Adrenal gland (tissue), 12 donors: Measurements from ENCODE around the gene SSBP3. TPM values are rescaled to one million over a fixed set of nuclear protein-coding genes. Genes with fewer than 3 reads are reported as not detected.
A peak's percentile ranks its signal among the peaks of the same experiment; 100 is the strongest.

Experiments used
- DNase-seq, 7 donors: peaks; one replicate each; pipeline ENCODE4 v3.0.0-alpha.2; 2019 to 2020
- H3K27ac ChIP-seq, 5 donors: fragments of 200-600 bp; sonication (generic) in 4 of 5; 1 replicate in 3 of 5; 2 replicates in 2 of 5; pipeline versions ENCODE4 v1.5.1 to v1.8.0; 2016 to 2020; ENCODE audit warnings: mild to moderate bottlenecking in 1 of 5
- H3K27me3 ChIP-seq: fragments of 200-600 bp; 2 replicates; pipeline ENCODE4 v1.8.0; 2021
- H3K36me3 ChIP-seq, 2 donors: fragments of 200-600 bp; replicated peaks in 1 of 2; 1 replicate in 1 of 2; 2 replicates in 1 of 2; pipeline versions ENCODE4 v1.5.1 to v1.8.0; 2018 to 2022
- H3K4me1 ChIP-seq, 2 donors: fragments of 200-600 bp; replicated peaks in 1 of 2; 1 replicate in 1 of 2; 2 replicates in 1 of 2; pipeline versions ENCODE4 v1.5.1 to v1.8.0; 2018 to 2021
- H3K4me3 ChIP-seq, 4 donors: fragments of 200-600 bp; sonication (generic) in 3 of 4; one replicate each; pipeline ENCODE4 v1.5.1; 2016 to 2018
- H3K9me3 ChIP-seq, 3 donors: fragments of 200-600 bp; sonication (generic) in 1 of 3; replicated peaks in 1 of 3; 1 replicate in 2 of 3; 2 replicates in 1 of 3; pipeline versions ENCODE4 v1.5.1 to v1.8.0; 2016 to 2021
- CTCF ChIP-seq, 6 experiments: fragments of 450-650 bp in 4 of 6; fragments of 200-600 bp in 2 of 6; sonication (generic) in 1 of 6; IDR thresholded peaks; 1 replicate in 5 of 6; 2 replicates in 1 of 6; pipeline versions ENCODE4 v1.5.1 to v1.8.0; 2016 to 2021; ENCODE audit warnings: antibody characterized with exemption in 6 of 6, mild to moderate bottlenecking in 2 of 6, moderate library complexity in 1 of 6
- POLR2A ChIP-seq, 2 donors: fragments of 450-650 bp; IDR thresholded peaks; one replicate each; pipeline ENCODE4 v1.6.1; 2017; ENCODE audit warnings: antibody characterized with exemption in 2 of 2, mild to moderate bottlenecking in 2 of 2, moderate library complexity in 1 of 2
- WGBS, 4 donors: extraction: QIAGEN DNeasy Blood & Tissue Kit in 2 of 4; methylation state at CpG; one replicate each; pipeline versions ENCODE4 v1.1.5 to v1.1.7; 2013 to 2017; 5-methylcytosine and 5-hydroxymethylcytosine counted together
- intact Hi-C, 2 donors: fragments of 100-400 bp; cut with DNase I; formaldehyde crosslinking; loops; one replicate each; pipeline versions ENCODE4 v1.14.1 to v1.15.0; 2022 to 2023
- polyA plus RNA-seq, 3 donors: library from polyadenylated mRNA; stranded (reverse); fragments of 200-250 nt in 2 of 3; fragments of 350-450 nt in 1 of 3; fragmentation: Illumina TruSeq in 1 of 3; extraction: RNeasy Lipid Tissue Mini Kit (QIAGEN cat#74804) in 1 of 3; gene quantifications; one replicate each; pipeline ENCODE4 v1.2.3, GENCODE V29; 2013 to 2014
- total RNA-seq, 9 donors: library from RNA; depleted of rRNA in 4 of 9; stranded (reverse); fragments of >200 nt in 4 of 9; fragments of 120-200 nt in 1 of 9; fragmentation: NEBNext Ultra II Directional in 1 of 9; extraction: Animal tissue kit (Norgen Biotek cat#: 25700) in 1 of 9; gene quantifications; one replicate each; pipeline versions ENCODE4 v1.1.0 to v1.2.4, GENCODE V29; 2013 to 2023
- donor health status: healthy with polysubstance abuse.
- donor health status: Bipolar disorder and iron deficiency.
- donor health status: DM: yes; HTN: yes; CAD: no.
- donor health status: DM: no; HTN: no; CAD: no.
- donor health status: DM: no; HTN: no; CAD: no.
- donor health status: DM: yes; HTN: yes; CAD: no.

The SSBP3 gene
- total and polyA plus RNA-seq, 12 donors: 15.3 to 150 (median 66.0) TPM

GRCh38 chr1:54289712-54290233 is 116.4 kb downstream of the SSBP3 start:
- 80 to 91% (median 87%) methylated on average over 4 to 6 of the region's 6 CpGs for WGBS, 4 donors
- no peaks in the 10 kb centered on the region for H3K27me3 ChIP-seq
- TF ChIP-seq CTCF (IDR thresholded peaks at IDR 0.05): no peak
- TF ChIP-seq POLR2A (IDR thresholded peaks at IDR 0.05): no peak
- H3K9me3 ChIP-seq: no peaks in the 10 kb centered on the region
- H3K27ac ChIP-seq: peak overlapping the region in 2 of 5 donors; percentile 72 to 75
- intact Hi-C loops: no loop called here
- H3K4me3 ChIP-seq: no peak overlapping the region
- no peaks in the 10 kb centered on the region for H3K36me3 ChIP-seq
- H3K4me1 ChIP-seq: peaks cover 9 to 68% of the 10 kb centered on the region in 2 donors
- DNase-seq: peak in 1 of 7 donors; percentile 36

- intact Hi-C loops: no loop called here
These were observed 118.4 kb downstream of the SSBP3 start for GRCh38 chr1:54287801-54288211.

GRCh38 chr1:54287176-54287650 is 119.0 kb downstream of the SSBP3 start:
- Histone ChIP-seq H3K27ac (peak overlapping the region; percentile 24 to 86 (median 52)), H3K9me3 (no peaks in the 10 kb centered on the region), H3K4me3 (no peak overlapping the region), H3K4me1 (peaks cover 9 to 65% of the 10 kb centered on the region in 2 donors), H3K27me3 (no peaks in the 10 kb centered on the region), H3K36me3 (no peaks in the 10 kb centered on the region)
- WGBS, 4 donors: 13 to 21% (median 16%) methylated on average over 5 to 8 of the region's 8 CpGs
- intact Hi-C loops: no loop called here
- no peak for TF ChIP-seq POLR2A (IDR thresholded peaks at IDR 0.05)
- no peak for TF ChIP-seq CTCF (IDR thresholded peaks at IDR 0.05)
- peak; percentile 61 to 90 (median 79) for DNase-seq

More at GRCh38 chr1:54287801-54288211, 118.4 kb downstream of the SSBP3 start:
- Histone ChIP-seq H3K27me3 (no peaks in the 10 kb centered on the region), H3K4me3 (no peak overlapping the region), H3K4me1 (peaks cover 9 to 61% of the 10 kb centered on the region in 2 donors), H3K9me3 (no peaks in the 10 kb centered on the region), H3K36me3 (no peaks in the 10 kb centered on the region), H3K27ac (peak overlapping the region in 4 of 5 donors; percentile 24 to 86 (median 58))
- 56 to 70% (median 62%) methylated on average over 7 to 9 of the region's 9 CpGs for WGBS, 4 donors
- peak in 1 of 7 donors; percentile 40 for DNase-seq
- TF ChIP-seq POLR2A (IDR thresholded peaks at IDR 0.05) (no peak), CTCF (IDR thresholded peaks at IDR 0.05) (no peak)

- peaks cover 9 to 56% of the 10 kb centered on the region in 2 donors for H3K4me1 ChIP-seq
- DNase-seq: no peak
- H3K9me3 ChIP-seq: no peaks in the 10 kb centered on the region
- no peak overlapping the region for H3K4me3 ChIP-seq
- H3K36me3 ChIP-seq: no peaks in the 10 kb centered on the region
- intact Hi-C loops: no loop called here
- WGBS, 4 donors: 76 to 93% (median 91%) methylated on average over 5 of the region's 5 CpGs
- no peak for TF ChIP-seq POLR2A (IDR thresholded peaks at IDR 0.05)
- TF ChIP-seq CTCF (IDR thresholded peaks at IDR 0.05): no peak
- no peaks in the 10 kb centered on the region for H3K27me3 ChIP-seq
- peak overlapping the region in 4 of 5 donors; percentile 33 to 86 (median 68) for H3K27ac ChIP-seq
These were observed 120.3 kb downstream of the SSBP3 start for GRCh38 chr1:54285815-54286345.
